KOPT-K1 (cell line): ENCODE measurements around the gene KCNQ1OT1.

ENCODE experiments used
- H3K27ac ChIP-seq: fragments of 200-600 bp; sonication (generic); 2 replicates; pipeline ENCODE4 v1.5.1; 2016; ENCODE audit warnings: antibody characterized with exemption, mild to moderate bottlenecking, low read depth, low read length; ENCODE audit not compliant: poor library complexity, severe bottlenecking
- H3K36me3 ChIP-seq: fragments of 200-600 bp; sonication (generic); 2 replicates; pipeline ENCODE4 v1.5.1; 2017; ENCODE audit warnings: antibody characterized with exemption, mild to moderate bottlenecking, low read length, moderate library complexity; ENCODE audit not compliant: insufficient read depth
- H3K9me3 ChIP-seq: fragments of 200-600 bp; sonication (generic); 2 replicates; pipeline ENCODE4 v1.5.1; 2017; ENCODE audit warnings: antibody characterized with exemption, low read length, mild to moderate bottlenecking; ENCODE audit not compliant: insufficient read depth, poor library complexity, severe bottlenecking

The KCNQ1OT1 gene

DNA sequence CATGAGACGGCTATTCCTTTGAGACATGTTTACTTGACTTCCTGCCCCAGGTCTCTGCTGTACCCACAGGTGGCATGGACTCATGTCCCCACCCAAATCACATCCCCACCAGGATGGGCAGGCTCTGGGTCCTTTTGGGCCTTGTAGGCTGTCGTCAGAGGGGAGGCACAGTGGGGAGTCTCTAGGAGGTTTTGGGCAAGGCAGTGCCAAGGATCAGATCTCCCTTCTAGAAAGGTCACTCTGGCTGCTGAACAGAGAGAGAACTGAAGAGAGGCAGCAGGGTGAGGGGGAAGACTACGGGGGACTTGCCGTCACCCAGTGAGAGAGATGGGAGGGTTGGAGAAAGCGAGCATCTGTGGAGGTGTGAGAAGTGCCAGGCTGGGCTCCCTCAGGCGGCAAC is 4.6 kb upstream of the KCNQ1OT1 start:
- no peak overlapping the region for H3K27ac ChIP-seq

DNA sequence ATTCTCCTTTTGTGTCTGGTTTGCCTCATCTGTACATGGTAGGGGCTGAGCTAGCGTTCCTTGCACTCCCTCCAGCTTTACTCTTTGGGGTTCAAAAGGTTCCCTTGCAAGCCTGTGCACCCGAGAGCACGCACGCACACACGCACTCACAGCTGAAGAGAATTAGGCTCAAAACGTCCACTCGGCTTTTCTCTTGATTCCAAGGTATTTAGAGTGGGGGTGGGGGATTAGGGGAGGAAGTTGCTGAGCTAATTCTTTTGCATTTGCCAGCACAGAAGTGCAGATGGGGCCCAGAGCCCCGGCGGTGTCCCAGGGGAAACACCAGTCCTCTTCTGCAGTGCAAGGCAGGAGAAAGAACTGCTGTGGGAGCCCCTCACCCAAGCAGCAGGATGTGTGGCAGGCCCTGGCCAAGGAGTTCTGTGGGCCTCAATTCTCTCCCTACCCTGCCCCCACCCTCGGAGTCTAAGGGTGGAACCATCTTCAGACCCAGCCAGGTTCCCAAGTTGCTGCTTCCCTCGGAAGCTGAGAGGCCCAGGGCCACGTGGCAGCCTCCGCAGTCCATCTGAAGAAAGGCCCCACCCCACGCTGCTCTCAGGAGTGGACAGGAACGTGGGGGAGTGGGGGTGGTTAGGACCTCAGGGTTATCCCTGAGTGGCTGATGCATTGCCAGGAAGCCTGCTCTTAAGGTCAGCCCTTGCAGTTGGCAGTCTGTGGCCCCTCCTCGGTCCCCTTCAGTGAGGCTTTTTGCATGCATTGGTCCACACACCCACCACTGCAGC is 3.8 kb upstream of the KCNQ1OT1 start:
- Histone ChIP-seq H3K27ac (no peak overlapping the region), H3K36me3 (no peaks in the 10 kb centered on the region), H3K9me3 (peaks cover 15% of the 10 kb centered on the region)

More for the DNA sequence above, 4.6 kb upstream of the KCNQ1OT1 start:
- Histone ChIP-seq H3K9me3 (peaks cover 9% of the 10 kb centered on the region), H3K36me3 (no peaks in the 10 kb centered on the region)

DNA sequence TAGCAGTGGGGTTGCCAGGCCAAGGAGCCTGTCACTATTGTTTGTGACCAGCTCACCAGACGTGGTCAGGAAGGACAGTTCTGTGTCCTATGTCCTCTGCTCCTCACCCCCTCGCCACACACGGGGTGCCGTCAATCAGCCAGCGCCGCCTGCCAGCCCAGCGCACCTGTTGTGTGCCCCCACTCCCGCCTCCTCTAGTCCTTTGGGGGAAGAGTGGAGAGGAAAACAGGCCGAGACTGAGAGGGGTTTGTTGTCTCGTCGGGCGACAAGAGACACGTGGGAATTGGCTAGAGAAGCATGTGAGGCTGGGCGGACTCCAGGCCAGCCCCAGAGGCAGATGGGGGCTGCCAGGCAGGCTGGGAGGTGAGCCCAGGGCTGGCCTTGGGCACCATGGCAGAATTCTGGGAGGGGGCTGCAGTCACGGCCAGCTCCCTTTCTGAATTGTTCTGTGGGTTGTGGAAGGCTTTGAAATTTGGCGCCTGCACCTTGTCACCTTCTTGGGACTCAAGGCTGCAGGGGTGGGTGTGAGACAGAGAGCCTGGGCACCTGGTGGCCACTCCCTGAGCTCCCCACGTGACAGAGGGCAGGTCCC is 3.1 kb upstream of the KCNQ1OT1 start:
- no peak overlapping the region for H3K27ac ChIP-seq

DNA sequence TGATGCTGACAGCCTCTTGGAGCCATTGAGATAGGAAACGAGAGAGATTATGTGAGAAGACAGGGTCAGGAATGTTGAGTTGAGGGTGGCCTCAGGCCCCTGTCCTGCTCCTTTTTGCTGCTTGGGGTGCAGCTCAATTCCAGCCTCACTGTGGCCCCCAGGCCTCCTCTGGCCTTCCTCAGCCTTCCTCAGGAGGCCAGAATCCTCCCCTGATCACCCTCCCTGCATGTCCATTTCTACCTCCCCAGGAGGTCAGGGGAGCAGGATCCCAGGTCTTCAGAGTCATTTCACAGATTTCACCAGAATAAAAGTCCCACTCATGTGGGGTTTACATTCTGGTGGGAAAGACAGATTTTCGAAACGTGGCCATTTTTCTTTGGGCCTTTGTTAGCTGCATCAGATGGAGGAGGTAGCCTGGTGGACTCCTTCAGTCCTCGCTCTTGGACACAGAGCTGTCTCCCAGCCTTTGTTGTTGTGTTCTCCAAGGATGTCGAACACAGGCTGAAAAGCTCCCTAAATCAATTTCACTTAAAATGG is 2.2 kb upstream of the KCNQ1OT1 start:
- no peak overlapping the region for H3K27ac ChIP-seq

More for the DNA sequence above, 3.1 kb upstream of the KCNQ1OT1 start:
- Histone ChIP-seq H3K36me3 (no peaks in the 10 kb centered on the region), H3K9me3 (peaks cover 15% of the 10 kb centered on the region)

DNA sequence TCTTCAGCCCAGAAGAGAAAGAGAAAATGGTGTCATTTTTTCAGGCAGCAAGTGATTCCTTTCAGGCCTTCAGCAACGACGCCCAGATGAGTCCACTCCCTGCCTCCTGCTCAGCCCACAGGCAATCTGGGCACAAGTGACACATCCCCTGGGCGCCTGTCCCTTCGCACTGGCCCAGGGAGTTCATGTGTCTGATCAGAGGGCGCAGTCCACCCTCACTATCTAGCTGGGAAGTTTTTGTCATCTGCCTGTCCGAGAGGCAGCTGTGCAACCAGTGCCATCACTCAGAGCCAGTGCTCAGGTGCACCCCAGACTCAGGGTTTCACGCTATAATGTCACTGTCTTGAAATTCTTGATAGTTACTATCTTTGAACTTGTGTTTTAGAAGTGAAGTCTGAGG is 1.4 kb upstream of the KCNQ1OT1 start:
- Histone ChIP-seq H3K36me3 (no peaks in the 10 kb centered on the region), H3K9me3 (peaks cover 10% of the 10 kb centered on the region), H3K27ac (no peak overlapping the region)

More for the DNA sequence above, 2.2 kb upstream of the KCNQ1OT1 start:
- Histone ChIP-seq H3K9me3 (peaks cover 15% of the 10 kb centered on the region), H3K36me3 (no peaks in the 10 kb centered on the region)

DNA sequence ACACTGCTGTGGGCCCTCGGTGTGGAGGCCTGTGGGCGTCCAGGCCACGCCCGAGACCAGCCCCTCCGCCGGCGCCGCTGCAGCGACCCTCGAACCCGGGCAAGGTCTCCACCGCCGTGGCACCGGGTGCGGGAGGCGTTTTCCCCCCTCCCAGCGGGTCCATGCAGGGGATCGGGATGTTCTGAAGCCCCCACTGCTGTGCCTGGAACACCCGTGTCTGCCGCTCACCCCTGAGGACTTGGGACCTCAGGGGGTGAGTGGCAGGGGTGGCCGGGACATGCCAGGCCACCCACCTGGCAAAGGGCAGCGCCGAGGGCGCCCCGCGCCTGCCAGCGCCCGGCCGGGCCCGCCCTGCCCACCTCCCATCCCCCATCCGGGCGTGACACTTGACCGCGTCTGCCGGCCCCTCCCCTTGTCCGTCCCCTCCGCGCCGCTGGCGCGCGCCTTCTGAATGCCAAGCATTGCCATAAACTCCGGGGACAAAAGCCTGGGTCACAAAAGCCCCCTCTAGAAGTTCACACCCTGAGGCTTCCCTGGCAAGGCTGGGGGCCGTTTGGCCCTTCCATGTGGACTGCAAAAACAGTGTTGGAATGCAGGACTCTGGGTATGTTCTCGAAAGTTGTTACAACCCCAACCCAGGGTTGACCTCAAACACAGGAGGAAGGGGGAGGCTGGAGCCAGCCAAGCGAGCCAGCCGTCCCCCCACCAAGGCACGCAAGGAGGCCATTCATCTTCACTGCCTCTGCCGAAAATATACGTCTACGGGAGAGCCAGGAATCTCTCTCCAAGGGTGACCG is 819 bp upstream of the KCNQ1OT1 start:
- no peaks in the 10 kb centered on the region for H3K36me3 ChIP-seq
- H3K27ac ChIP-seq = peak overlapping the region; percentile 57
- H3K9me3 ChIP-seq = peaks cover 6% of the 10 kb centered on the region

DNA sequence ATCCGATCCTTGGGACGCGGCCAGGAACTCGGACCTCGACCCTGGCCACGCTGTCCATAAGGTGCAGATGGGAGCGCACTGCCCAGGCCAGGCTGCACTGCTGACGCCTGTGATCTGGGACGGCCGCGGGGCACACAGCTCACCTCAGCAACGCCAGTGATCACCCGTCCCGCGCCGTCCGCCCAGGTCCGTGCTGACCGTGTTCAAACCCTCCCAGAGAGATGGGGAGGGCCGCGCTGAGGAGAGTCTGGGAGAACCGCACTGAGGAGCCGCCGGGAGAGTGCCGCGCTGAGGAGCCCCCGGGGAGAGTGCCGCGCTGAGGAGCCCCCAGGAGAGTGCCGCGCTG is 636 bp downstream of the KCNQ1OT1 start:
- Histone ChIP-seq H3K27ac (no peak overlapping the region), H3K9me3 (peaks cover 6% of the 10 kb centered on the region), H3K36me3 (no peaks in the 10 kb centered on the region)

DNA sequence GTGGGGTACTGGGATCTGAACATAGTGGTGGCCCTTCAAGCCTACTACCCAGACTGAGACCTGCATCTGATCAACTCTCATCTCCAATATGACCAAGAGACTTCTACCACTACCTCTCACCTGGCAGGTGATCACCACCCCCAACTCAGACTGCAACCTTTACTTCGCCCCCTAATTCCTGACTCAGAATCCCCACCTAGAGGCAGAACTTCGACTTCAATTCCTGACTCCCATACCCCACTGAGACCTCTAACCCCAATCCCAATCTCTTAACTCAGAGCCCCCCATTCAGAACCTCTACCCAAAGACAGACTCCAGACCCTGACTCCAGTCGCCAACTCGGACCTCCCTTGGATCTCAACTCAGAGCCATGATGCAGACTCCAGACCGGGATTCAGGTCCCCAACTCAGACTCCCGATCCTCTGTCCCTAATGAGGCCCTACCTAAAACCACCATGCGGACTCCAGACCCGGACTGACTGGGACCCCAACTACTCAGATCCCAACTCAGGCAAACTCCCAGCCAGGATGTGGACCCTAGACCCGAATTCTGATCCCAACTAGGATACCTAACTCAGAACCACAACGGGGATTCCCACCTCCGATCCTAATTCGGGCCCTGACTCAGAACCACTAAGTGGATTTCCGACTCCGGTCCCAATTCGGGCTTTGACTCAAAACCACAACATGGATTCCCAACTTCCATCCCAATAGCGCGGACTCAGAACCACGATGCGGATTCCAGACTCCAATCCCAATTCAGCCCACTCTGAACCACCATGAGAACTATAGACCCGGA is 1.2 kb downstream of the KCNQ1OT1 start:
- peaks cover 6% of the 10 kb centered on the region for H3K9me3 ChIP-seq
- no peak overlapping the region for H3K27ac ChIP-seq
- no peaks in the 10 kb centered on the region for H3K36me3 ChIP-seq

DNA sequence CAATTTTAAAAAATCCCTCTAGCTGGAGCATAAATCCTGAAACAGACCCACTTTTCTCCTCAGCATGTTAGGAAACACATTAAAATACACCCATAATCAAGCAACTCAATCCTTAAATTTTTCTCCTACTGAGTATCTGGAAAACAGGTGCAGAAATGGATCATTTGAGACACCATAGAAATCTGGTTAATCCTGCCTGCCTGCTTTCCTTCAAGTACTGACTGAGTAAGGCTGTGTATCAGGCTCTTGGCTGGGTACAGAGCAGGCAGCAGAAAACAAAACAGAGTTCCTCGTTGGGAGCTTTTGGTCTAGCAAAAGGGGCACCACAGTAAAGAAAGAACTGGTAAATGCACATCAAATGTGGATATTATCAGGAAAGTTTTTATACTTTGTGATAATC is 1.9 kb downstream of the KCNQ1OT1 start:
- H3K36me3 ChIP-seq = no peaks in the 10 kb centered on the region
- H3K9me3 ChIP-seq = peaks cover 6% of the 10 kb centered on the region
- no peak overlapping the region for H3K27ac ChIP-seq

DNA sequence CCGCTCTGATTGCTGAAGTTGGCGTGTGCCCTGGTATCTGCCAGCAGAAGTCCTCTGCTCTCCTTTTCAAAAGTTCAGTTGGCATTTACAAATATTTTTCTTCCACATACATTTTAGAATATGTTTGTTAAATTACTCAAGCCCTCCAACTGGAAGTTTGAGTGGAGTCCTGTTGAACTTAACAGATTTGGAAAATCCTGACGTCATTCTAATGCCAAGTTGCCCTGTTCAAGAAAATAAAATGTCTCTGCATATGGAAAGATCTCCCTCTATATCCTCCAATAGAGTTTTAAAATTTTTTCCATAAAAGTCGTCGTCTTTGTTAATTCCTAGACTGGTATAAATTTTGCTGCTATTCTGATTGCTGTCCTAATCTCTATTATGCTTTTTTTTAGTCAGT is 3.3 kb downstream of the KCNQ1OT1 start:
- Histone ChIP-seq H3K27ac (no peak overlapping the region), H3K9me3 (peaks cover 6% of the 10 kb centered on the region), H3K36me3 (no peaks in the 10 kb centered on the region)

DNA sequence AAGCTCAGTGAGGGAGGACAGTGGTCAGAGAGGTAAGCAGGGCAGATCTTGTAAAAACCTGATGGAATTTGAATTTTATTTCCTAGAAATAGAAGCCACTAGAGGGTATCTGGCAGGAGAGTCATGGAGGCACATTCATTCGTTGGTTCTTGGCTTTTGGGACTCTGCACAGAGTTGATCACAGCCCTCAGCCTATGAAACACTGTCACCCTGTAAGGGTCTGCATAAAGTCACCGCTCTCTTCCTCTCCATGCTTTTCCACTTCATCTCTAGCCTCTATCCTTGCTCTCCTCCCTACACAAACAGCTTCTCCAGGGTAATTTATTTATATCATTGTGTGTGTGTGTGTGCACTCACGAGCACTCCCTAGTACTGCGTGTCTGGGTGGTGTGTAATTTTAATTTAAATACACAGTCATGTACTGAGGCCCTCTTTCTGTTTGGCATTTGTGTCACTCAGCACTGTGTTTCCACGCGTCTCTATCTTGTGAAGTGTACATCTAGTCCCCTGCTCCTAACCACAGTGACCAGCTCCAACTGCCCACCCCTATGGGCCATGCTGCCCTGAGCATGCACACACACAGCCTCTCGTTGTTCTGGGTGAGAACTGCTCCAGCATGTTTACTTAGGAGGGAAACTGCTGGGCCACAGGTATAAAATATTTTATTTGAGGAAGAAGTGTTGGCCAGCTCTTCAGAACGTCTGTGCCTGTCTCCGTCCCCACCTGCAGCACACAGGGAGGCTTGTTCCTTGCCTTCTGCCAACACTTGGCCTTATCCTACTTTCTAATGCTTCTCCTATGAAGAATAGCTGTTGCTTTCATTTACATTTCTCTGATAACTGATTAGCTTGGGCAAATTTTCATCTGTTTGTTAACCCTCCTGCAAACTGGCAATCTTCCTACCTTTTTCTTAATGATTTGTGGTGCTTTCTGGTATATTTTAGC is 4.5 kb downstream of the KCNQ1OT1 start:
- Histone ChIP-seq H3K36me3 (no peaks in the 10 kb centered on the region), H3K9me3 (peaks cover 6% of the 10 kb centered on the region), H3K27ac (no peak overlapping the region)

DNA sequence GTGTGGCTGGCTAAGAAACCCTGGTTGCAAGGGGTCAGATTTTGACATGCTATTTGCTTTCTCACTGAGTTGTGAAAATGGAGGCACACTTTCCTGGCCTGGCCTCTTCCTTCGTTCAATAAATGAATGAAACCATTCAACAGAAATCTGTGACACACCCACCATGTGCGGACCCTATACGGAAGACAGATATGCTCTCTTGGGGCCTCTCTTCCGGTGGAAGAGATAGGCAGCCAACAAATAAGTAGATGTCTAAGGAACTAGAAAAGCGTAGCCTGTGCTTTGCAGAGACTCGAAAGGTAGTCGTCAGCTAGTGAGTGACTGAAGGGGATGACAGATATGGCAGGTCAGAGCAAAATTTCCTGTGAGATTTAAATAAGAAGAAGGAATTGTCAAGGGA is 5.3 kb downstream of the KCNQ1OT1 start:
- Histone ChIP-seq H3K9me3 (peaks cover 6% of the 10 kb centered on the region), H3K36me3 (no peaks in the 10 kb centered on the region)

DNA sequence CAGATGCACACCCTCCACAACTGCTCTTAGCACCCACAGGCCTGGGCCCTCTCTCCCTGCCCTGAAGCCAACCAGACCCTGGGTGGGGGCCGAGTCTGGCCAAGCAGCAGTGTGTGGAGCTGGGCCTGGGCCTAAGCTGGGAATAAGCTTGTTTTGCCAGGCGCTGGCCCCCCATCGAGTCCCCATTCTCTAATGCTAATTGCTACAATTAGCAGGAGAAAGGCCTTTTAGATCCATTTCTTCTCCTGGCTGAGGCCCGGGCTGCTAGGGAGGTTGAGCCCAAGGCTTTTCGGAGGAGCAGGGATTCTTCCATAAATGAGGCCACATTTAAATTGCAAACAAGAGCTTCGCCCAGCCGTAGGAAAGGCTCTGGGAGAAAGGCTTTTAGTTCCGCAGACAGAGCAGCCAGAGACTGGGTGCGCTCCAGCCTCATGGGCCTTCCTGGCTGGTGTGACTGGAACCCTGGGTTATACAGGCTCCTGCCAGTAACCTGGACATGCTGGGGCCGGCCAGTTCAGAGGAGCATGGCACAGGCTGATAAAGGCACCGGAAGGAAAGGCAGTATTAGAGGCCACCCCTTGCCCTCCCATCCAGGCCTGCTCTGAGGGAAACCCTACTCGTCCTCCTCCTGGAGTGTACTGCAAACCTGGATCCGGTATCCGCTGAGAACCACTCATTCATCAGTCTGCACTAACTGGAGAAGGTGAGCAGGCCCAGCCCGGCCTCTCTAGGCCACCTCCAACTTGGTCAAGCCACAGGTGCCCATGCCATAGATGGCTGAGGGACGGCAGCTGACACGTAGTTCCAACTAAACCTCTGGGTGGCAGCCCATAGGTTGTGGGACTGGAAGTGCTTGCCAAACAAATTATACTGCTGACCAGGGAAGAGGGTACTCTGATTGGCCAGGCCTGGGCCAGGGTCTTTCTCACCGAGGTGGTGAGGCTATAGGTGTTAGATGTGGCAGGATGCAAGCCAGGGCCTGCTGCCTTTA is 6.2 kb downstream of the KCNQ1OT1 start:
- H3K36me3 ChIP-seq = no peaks in the 10 kb centered on the region
- no peaks in the 10 kb centered on the region for H3K9me3 ChIP-seq
- H3K27ac ChIP-seq = no peak overlapping the region

More for the DNA sequence above, 5.3 kb downstream of the KCNQ1OT1 start:
- no peak overlapping the region for H3K27ac ChIP-seq
